Amygdala (tissue), 56 donors: ENCODE results near the gene TMEFF1.
"Not testable (repeated sequence)": the region's sequence is repeated elsewhere in the genome, so short reads cannot be mapped to it uniquely, and the experiment has no call there.

Experiments
- DNase-seq, 56 donors: peaks; one replicate each; lab custom pipeline; 2025; lab: John Stamatoyannopoulos, UW

The TMEFF1 gene

GRCh38 chr9:100472788-100473275 is at the start of gene TMEFF1:
Gene TMEFF1 (plus strand): TSS chr9:100473149. CDS start chr9:100473545, 396 bp downstream.
- DNase-seq, result peak in 41 of 56 donors; percentile 11 to 81 (median 54)

- no peak for DNase-seq
Measured at GRCh38 chr9:100425758-100426157, 47.2 kb upstream of the TMEFF1 start.

GRCh38 chr9:100426189-100426529 is 46.8 kb upstream of the TMEFF1 start:
- DNase-seq, result no peak

GRCh38 chr9:100426530-100427365 is 46.2 kb upstream of the TMEFF1 start, which contains the start of gene MSANTD3:
Gene MSANTD3 (plus strand): TSS chr9:100427143. CDS start chr9:100441939, 14,796 bp downstream.
- DNase-seq, result peak in 31 of 56 donors; percentile 12 to 78 (median 48)

GRCh38 chr9:100427366-100428263 is 45.3 kb upstream of the TMEFF1 start:
- peak in 33 of 56 donors; percentile 5 to 72 (median 39) for DNase-seq

- DNase-seq, result peak in 11 of 56 donors; percentile 10 to 52 (median 20)
Measured at GRCh38 chr9:100428871-100429654, 43.9 kb upstream of the TMEFF1 start.

GRCh38 chr9:100430286-100430940 is 42.5 kb upstream of the TMEFF1 start:
- DNase-seq, result no peak

- peak in 3 of 56 donors; percentile 3 to 33 (median 6) for DNase-seq
Measured at GRCh38 chr9:100431886-100432285, 41.1 kb upstream of the TMEFF1 start.

GRCh38 chr9:100432736-100433135 is 40.2 kb upstream of the TMEFF1 start:
- no peak for DNase-seq

GRCh38 chr9:100436571-100436970 is 36.4 kb upstream of the TMEFF1 start:
- no peak for DNase-seq

GRCh38 chr9:100437860-100438805 is 34.8 kb upstream of the TMEFF1 start:
- DNase-seq, result peak in 29 of 56 donors; percentile 2 to 78 (median 25)

GRCh38 chr9:100440071-100440470 is 32.9 kb upstream of the TMEFF1 start:
- DNase-seq, result no peak

GRCh38 chr9:100440487-100440886 is 32.5 kb upstream of the TMEFF1 start:
- not testable (repeated sequence) for DNase-seq

GRCh38 chr9:100441911-100442361 is 31.0 kb upstream of the TMEFF1 start:
- no peak for DNase-seq

- DNase-seq, result no peak
Measured at GRCh38 chr9:100443781-100444768, 28.9 kb upstream of the TMEFF1 start.

- no peak for DNase-seq
Measured at GRCh38 chr9:100445161-100445902, 27.6 kb upstream of the TMEFF1 start.
